MCF 10A (cell line): Measurements from ENCODE around the gene KLHDC4. TPM values are rescaled to one million over a fixed set of nuclear protein-coding genes. Genes with fewer than 3 reads are reported as not detected.

Source experiments
- BruUV-seq: library from RNA; stranded (reverse); fragments of 400-500 nt; replicated peaks from 2 replicates; lab custom pipeline; 2021; lab: Mats Ljungman, UMichigan
- CTCF ChIA-PET: fragments of 300-600 bp; sonication (Branson Sonifier 250); formaldehyde crosslinking; extraction: SDS; loops from one replicate; lab custom pipeline; 2021; ENCODE audit warnings: antibody characterized with exemption, inconsistent platforms; lab: Yijun Ruan, JAX
- POLR2A ChIA-PET: fragments of 300-600, 350-650 bp; sonication (Branson Sonifier 250); formaldehyde crosslinking; extraction: SDS; loops from one replicate; lab custom pipeline; 2020; ENCODE audit warnings: antibody characterized with exemption, inconsistent platforms; lab: Yijun Ruan, JAX
- DNase-seq: peaks from one replicate; pipeline ENCODE4 v3.0.0-alpha.2; 2018; ENCODE audit not compliant: unreplicated experiment
- H3K27ac Mint-ChIP-seq: one replicate; pipeline ENCODE4 v1.8.0; 2022; ENCODE audit warnings: mild to moderate bottlenecking, low read depth, mixed read lengths; ENCODE audit not compliant: unreplicated experiment
- H3K27me3 Mint-ChIP-seq: one replicate; pipeline ENCODE4 v1.8.0; 2022; ENCODE audit warnings: mixed read lengths; ENCODE audit not compliant: insufficient read depth, unreplicated experiment
- H3K36me3 Mint-ChIP-seq: one replicate; pipeline ENCODE4 v1.8.0; 2022; ENCODE audit warnings: mild to moderate bottlenecking, moderate library complexity, mixed read lengths; ENCODE audit not compliant: insufficient read depth, unreplicated experiment
- H3K4me1 Mint-ChIP-seq: one replicate; pipeline ENCODE4 v1.8.0; 2022; ENCODE audit warnings: mixed read lengths; ENCODE audit not compliant: insufficient read depth, unreplicated experiment
- H3K4me3 Mint-ChIP-seq: one replicate; pipeline ENCODE4 v1.8.0; 2022; ENCODE audit warnings: mild to moderate bottlenecking, moderate library complexity, mixed read lengths; ENCODE audit not compliant: unreplicated experiment
- H3K9me3 Mint-ChIP-seq: one replicate; pipeline ENCODE4 v1.8.0; 2022; ENCODE audit warnings: mixed read lengths; ENCODE audit not compliant: unreplicated experiment
- CTCF ChIP-seq: fragments of 200-600 bp; IDR thresholded peaks from one replicate; pipeline ENCODE4 v1.8.0; 2022; ENCODE audit warnings: antibody characterized with exemption, mild to moderate bottlenecking; ENCODE audit not compliant: unreplicated experiment
- intact Hi-C: fragments of 100-400 bp; cut with micrococcal nuclease; formaldehyde crosslinking; loops from 2 replicates; pipeline ENCODE4 v1.14.1; 2022
- total RNA-seq: library from RNA; stranded (reverse); gene quantifications from 2 replicates; pipeline ENCODE4 v1.2.3, GENCODE V29; 2022

KLHDC4 gene
- total RNA-seq, 1 experiment from 2014 or later, result 106 TPM

DNA sequence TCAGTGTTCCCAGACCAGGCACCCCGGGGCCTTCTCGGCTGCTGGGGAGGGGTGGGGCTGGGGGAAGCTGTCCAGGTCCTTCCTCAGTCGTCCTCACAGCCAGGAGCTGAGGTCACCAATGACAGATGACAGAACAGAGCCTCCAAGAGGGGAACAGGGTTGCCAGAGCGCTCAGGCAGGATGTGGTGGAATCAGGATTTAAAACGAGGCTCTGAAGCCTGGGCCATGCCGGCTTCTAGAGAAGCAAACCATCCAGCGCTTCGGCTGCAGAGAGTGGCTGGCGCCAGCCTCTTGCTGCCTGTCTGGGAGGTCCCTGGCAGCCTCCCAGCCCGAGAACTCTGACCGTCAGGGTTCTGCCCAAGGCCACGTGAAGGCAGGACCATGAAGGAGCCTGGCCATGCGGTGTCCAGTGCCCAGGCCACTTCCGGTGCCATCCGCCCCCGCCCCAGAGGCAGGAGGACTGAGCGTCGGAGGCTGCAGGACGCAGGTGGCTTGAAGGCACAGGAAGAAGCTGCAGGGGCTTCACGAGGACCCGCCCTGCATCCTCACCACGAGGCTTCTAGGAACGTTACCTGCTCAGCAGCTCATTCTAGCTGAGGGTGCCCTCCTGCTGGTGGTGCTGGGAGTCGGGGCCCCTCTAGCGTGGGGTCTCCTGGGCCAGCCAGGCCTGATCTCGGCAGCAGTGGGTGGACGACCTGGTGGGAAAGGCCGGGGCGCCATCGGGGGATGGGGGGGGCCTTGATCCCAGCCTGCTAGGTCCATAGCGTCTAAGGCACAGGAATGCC is 78.5 kb downstream of the KLHDC4 start:
- no peaks in the 10 kb centered on the region for H3K4me1 Mint-ChIP-seq
- ChIA-PET POLR2A (no interaction called here), CTCF (interaction anchor here (0.6 kb wide), 1 partner anchor 52 kb away, joined by 3 read pairs; no protein-coding TSS in a partner anchor)
- TF ChIP-seq CTCF, result no peak
- no peaks in the 10 kb centered on the region for H3K9me3 Mint-ChIP-seq
- no peaks in the 10 kb centered on the region for H3K36me3 Mint-ChIP-seq
- no peak for DNase-seq
- H3K4me3 Mint-ChIP-seq, result no peak overlapping the region
- intact Hi-C loops, result no loop called here
- BruUV-seq, result no TSS peak
- H3K27ac Mint-ChIP-seq, result no peak overlapping the region
- H3K27me3 Mint-ChIP-seq, result peaks cover 23% of the 10 kb centered on the region

DNA sequence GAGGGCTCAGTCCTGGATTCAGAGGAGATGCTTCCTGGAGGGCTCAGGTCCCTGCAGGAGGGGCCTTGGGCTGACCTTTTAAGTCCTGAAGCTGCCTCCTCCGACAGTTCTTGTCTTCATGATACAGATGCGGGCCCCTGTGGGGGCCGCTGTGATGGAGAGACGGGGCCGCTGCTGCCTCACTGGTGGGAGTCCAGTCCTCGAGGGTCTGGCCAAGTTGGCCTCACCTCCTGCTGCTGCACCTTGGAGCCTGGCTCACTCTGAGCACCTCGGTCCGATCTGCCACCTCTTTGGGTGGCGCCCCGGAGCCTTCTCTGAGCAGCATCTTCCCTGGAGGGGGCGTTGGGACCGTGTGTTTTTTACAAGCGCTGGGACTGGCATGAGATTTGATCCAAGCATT is 79.1 kb downstream of the KLHDC4 start:
- H3K27me3 Mint-ChIP-seq, result peaks cover 23% of the 10 kb centered on the region
- H3K36me3 Mint-ChIP-seq, result no peaks in the 10 kb centered on the region
- TF ChIP-seq CTCF, result no peak
- POLR2A ChIA-PET, result no interaction called here
- DNase-seq, result no peak
- H3K9me3 Mint-ChIP-seq, result no peaks in the 10 kb centered on the region
- H3K4me3 Mint-ChIP-seq, result no peak overlapping the region
- CTCF ChIA-PET, result no interaction called here
- no peaks in the 10 kb centered on the region for H3K4me1 Mint-ChIP-seq
- no TSS peak for BruUV-seq
- no peak overlapping the region for H3K27ac Mint-ChIP-seq
- intact Hi-C loops, result no loop called here

DNA sequence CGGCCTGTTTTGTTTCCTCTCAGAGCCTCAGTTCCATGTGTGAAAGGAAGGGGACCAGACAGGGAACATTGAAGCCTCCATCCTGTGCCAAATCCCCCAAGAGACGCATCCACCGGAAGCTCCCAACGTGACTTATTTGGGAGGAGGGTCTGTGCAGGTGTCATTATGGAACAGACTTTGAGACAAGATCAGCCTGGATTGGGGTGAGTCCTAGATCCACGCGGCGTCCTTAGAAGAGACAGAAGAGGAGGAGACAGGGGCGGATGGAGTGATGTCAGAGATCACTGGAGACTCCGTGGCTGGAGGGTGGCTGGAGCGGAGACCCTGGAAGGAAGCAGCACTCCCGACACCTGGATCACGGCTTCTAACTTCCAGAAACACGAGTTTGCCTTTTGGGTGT is 80.0 kb downstream of the KLHDC4 start:
- Mint-ChIP-seq H3K27ac (no peak overlapping the region), H3K36me3 (no peaks in the 10 kb centered on the region), H3K9me3 (no peaks in the 10 kb centered on the region), H3K27me3 (peaks cover 23% of the 10 kb centered on the region), H3K4me3 (no peak overlapping the region), H3K4me1 (no peaks in the 10 kb centered on the region)
- no peak for DNase-seq
- no peak for TF ChIP-seq CTCF
- intact Hi-C loops, result no loop called here
- POLR2A ChIA-PET, result interaction anchor here (0.5 kb wide), 1 partner anchor 160 kb away, joined by 3 read pairs; no protein-coding TSS in a partner anchor
- no TSS peak for BruUV-seq
- CTCF ChIA-PET, result no interaction called here

DNA sequence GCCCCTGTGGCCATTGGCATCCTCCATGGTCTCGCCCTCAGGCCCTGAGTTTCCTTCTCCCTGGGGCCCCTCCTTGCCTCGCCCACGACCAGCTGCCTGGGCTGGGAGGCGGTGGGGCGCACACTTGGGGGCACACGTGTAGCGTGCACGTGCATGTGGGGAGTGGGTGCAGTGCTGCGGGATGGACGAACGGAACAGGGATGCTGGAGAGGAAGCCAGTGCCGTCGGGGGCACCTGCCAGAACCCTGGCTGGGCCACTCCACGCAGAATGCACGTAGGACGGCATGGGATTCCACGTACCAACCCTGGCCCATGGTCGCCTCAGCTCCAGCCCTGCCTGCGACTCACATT is 80.4 kb downstream of the KLHDC4 start:
- no peak for DNase-seq
- ChIA-PET POLR2A (interaction anchor here (0.5 kb wide), 1 partner anchor 160 kb away, joined by 3 read pairs; no protein-coding TSS in a partner anchor), CTCF (no interaction called here)
- intact Hi-C loops, result no loop called here
- Mint-ChIP-seq H3K36me3 (no peaks in the 10 kb centered on the region), H3K27ac (no peak overlapping the region), H3K9me3 (no peaks in the 10 kb centered on the region), H3K4me1 (no peaks in the 10 kb centered on the region), H3K27me3 (peaks cover 23% of the 10 kb centered on the region), H3K4me3 (no peak overlapping the region)
- no peak for TF ChIP-seq CTCF
- BruUV-seq, result no TSS peak
